SU-DHL-6 (cell line): ENCODE measurements around the gene MYBPHL.

ENCODE experiments used
- H2AFZ ChIP-seq: fragments of 200-600 bp; sonication (generic); 2 replicates; pipeline ENCODE4 v1.6.1; 2014; ENCODE audit warnings: low read depth, mild to moderate bottlenecking, moderate library complexity, mixed read lengths, antibody characterized with exemption, low read length; ENCODE audit not compliant: severe bottlenecking
- H3F3A ChIP-seq: fragments of 200-600 bp; shearing (Covaris generic); 2 replicates; pipeline ENCODE4 v1.6.0; 2016; ENCODE audit warnings: antibody characterized with exemption, mild to moderate bottlenecking; ENCODE audit not compliant: insufficient read depth
- H3K27ac ChIP-seq: fragments of 200-600 bp; sonication (generic); 2 replicates; pipeline ENCODE4 v1.5.1; 2016; ENCODE audit warnings: low read depth, mild to moderate bottlenecking, low read length, moderate library complexity, mixed read lengths
- H3K27me3 ChIP-seq: fragments of 200-600 bp; sonication (generic), shearing (Covaris generic); 2 replicates; pipeline ENCODE4 v1.6.0; 2014; ENCODE audit warnings: mild to moderate bottlenecking, low read length
- H3K36me3 ChIP-seq: fragments of 200-600 bp; sonication (generic); 2 replicates; pipeline ENCODE4 v1.6.1; 2014; ENCODE audit warnings: mild to moderate bottlenecking, low read length, mixed read lengths
- H3K4me2 ChIP-seq: fragments of 300-600, 200-600 bp; shearing (Covaris generic), sonication (generic); 2 replicates; pipeline ENCODE4 v1.6.0; 2014; ENCODE audit warnings: low read length, low read depth, mild to moderate bottlenecking; ENCODE audit not compliant: poor library complexity, severe bottlenecking
- H3K4me3 ChIP-seq: fragments of 200-600 bp; sonication (generic); 2 replicates; pipeline ENCODE4 v1.5.1; 2014; ENCODE audit warnings: antibody characterized with exemption, low read length, mild to moderate bottlenecking, mixed read lengths; ENCODE audit not compliant: insufficient read depth, poor library complexity, severe bottlenecking
- H3K79me2 ChIP-seq: fragments of 200-600 bp; sonication (generic); 2 replicates; pipeline ENCODE4 v1.6.1; 2014; ENCODE audit warnings: mild to moderate bottlenecking, low read length, moderate library complexity; ENCODE audit not compliant: insufficient read depth
- H3K9ac ChIP-seq: fragments of 200-600 bp; sonication (generic); 2 replicates; pipeline ENCODE4 v1.7.0; 2014; ENCODE audit warnings: mild to moderate bottlenecking, low read length
- H3K9me2 ChIP-seq: fragments of 200-600 bp; sonication (generic); replicated peaks from 2 replicates; pipeline ENCODE4 v1.6.1; 2014; ENCODE audit warnings: low read length; ENCODE audit not compliant: insufficient read depth
- H3K9me3 ChIP-seq: fragments of 200-600 bp; sonication (generic); 2 replicates; pipeline ENCODE4 v1.6.1; 2014; ENCODE audit warnings: low read length, mixed read lengths; ENCODE audit not compliant: insufficient read depth
- H4K20me1 ChIP-seq: fragments of 200-600 bp; sonication (generic); 2 replicates; pipeline ENCODE4 v1.6.1; 2014; ENCODE audit warnings: low read depth, mild to moderate bottlenecking, antibody characterized with exemption, low read length, moderate library complexity, mixed read lengths
- CTCF ChIP-seq: fragments of 200-600 bp; sonication (generic); IDR thresholded peaks from one replicate; pipeline ENCODE4 v1.5.1; 2017; ENCODE audit warnings: antibody characterized with exemption, mild to moderate bottlenecking, low read length, moderate library complexity; ENCODE audit not compliant: insufficient read depth, poor library complexity, severe bottlenecking
- EZH2phosphoT487 ChIP-seq: fragments of 200-600 bp; sonication (generic), shearing (Covaris generic); conservative IDR thresholded peaks from 2 replicates; pipeline ENCODE4 v1.6.1; 2018; ENCODE audit warnings: mild to moderate bottlenecking, antibody characterized with exemption, low read length, moderate library complexity, mixed read lengths

MYBPHL gene

GRCh38 chr1:109249654-109250401 is 57.0 kb downstream of the MYBPHL start:
- no peaks in the 10 kb centered on the region for H3K36me3 ChIP-seq
- H3K9me2 ChIP-seq, result no peaks in the 10 kb centered on the region
- peak overlapping the region; percentile 55 for H3K4me3 ChIP-seq
- no peaks in the 10 kb centered on the region for H3K27me3 ChIP-seq
- no peaks in the 10 kb centered on the region for H4K20me1 ChIP-seq
- H3K9me3 ChIP-seq, result no peaks in the 10 kb centered on the region
- no peak overlapping the region for H3K27ac ChIP-seq
- no peaks in the 10 kb centered on the region for H3K79me2 ChIP-seq
- no peak overlapping the region for H2AFZ ChIP-seq
- TF ChIP-seq EZH2phosphoT487, result no peak
- no peak for TF ChIP-seq CTCF
- peak overlapping the region; percentile 39; the same call in 1 of the 2 replicates for H3K9ac ChIP-seq
- peak overlapping the region; percentile 57 for H3K4me2 ChIP-seq
- H3F3A ChIP-seq, result no peaks in the 10 kb centered on the region

GRCh38 chr1:109248797-109249629 is 57.8 kb downstream of the MYBPHL start, which contains the start of gene CELSR2:
TSS of gene CELSR2 (plus strand) at chr1:109249539. CDS start at chr1:109250080, 541 bp downstream.
- TF ChIP-seq CTCF (no peak), EZH2phosphoT487 (no peak)
- Histone ChIP-seq H3K4me2 (peak within 1 kb of the TSS; percentile 57), H3K9ac (peak within 1 kb of the TSS; percentile 39; the same call in 1 of the 2 replicates), H3K9me2 (no peaks in the 10 kb centered on the region), H3K27ac (no peak within 1 kb of the TSS), H4K20me1 (no peaks in the 10 kb centered on the region), H3F3A (no peaks in the 10 kb centered on the region), H2AFZ (peak within 1 kb of the TSS; percentile 1), H3K9me3 (no peaks in the 10 kb centered on the region), H3K4me3 (peak within 1 kb of the TSS; percentile 55), H3K36me3 (no peaks in the 10 kb centered on the region), H3K79me2 (no peaks in the 10 kb centered on the region), H3K27me3 (no peaks in the 10 kb centered on the region)

GRCh38 chr1:109248444-109248796 is 58.4 kb downstream of the MYBPHL start:
- Histone ChIP-seq H3F3A (no peaks in the 10 kb centered on the region), H3K4me3 (no peak overlapping the region), H3K4me2 (no peak overlapping the region), H3K9me3 (no peaks in the 10 kb centered on the region), H2AFZ (no peak overlapping the region), H3K36me3 (no peaks in the 10 kb centered on the region), H3K9ac (no peak overlapping the region), H3K9me2 (no peaks in the 10 kb centered on the region), H3K79me2 (no peaks in the 10 kb centered on the region), H3K27me3 (no peaks in the 10 kb centered on the region), H3K27ac (no peak overlapping the region), H4K20me1 (no peaks in the 10 kb centered on the region)
- no peak for TF ChIP-seq EZH2phosphoT487
